WERI-Rb-1 (cell line): ENCODE measurements around the gene ANKRD23.

ENCODE experiments used
- DNase-seq: peaks from one replicate; pipeline ENCODE4 v3.0.0-alpha.2; 2020
- H3K27ac ChIP-seq: fragments of 250-450 bp; sonication (Bioruptor Pico); 2 replicates; pipeline ENCODE4 v1.5.1; 2020; ENCODE audit warnings: mild to moderate bottlenecking, moderate library complexity
- H3K27me3 ChIP-seq: fragments of 250-450 bp; sonication (Bioruptor Pico); 2 replicates; pipeline ENCODE4 v1.5.1; 2021; ENCODE audit warnings: mild to moderate bottlenecking, low read depth, moderate library complexity; ENCODE audit not compliant: insufficient read depth, severe bottlenecking
- H3K36me3 ChIP-seq: fragments of 250-450 bp; sonication (Bioruptor Pico); 2 replicates; pipeline ENCODE4 v1.5.1; 2020; ENCODE audit warnings: mild to moderate bottlenecking, moderate library complexity
- H3K4me3 ChIP-seq: 2 replicates; pipeline ENCODE4 v1.5.1; 2011; ENCODE audit warnings: low read depth, mild to moderate bottlenecking, control low read depth, low read length
- H3K9me3 ChIP-seq: fragments of 250-450 bp; sonication (Bioruptor Pico); 2 replicates; pipeline ENCODE4 v1.5.1; 2021; ENCODE audit warnings: mild to moderate bottlenecking, moderate library complexity; ENCODE audit not compliant: severe bottlenecking
- CTCF ChIP-seq: IDR thresholded peaks from 2 replicates; pipeline ENCODE4 v1.5.1; 2011; ENCODE audit warnings: low read depth, mild to moderate bottlenecking, control low read depth, inconsistent platforms, low read length

The ANKRD23 gene

GRCh38 chr2:96792772-96793749, 50.8 kb downstream of the ANKRD23 start:
- Histone ChIP-seq H3K36me3 (peaks cover 6% of the 10 kb centered on the region; the same call in 1 of the 2 replicates), H3K27me3 (no peaks in the 10 kb centered on the region), H3K27ac (no peak overlapping the region), H3K9me3 (no peaks in the 10 kb centered on the region), H3K4me3 (no peak overlapping the region)
- no peak for DNase-seq
- TF ChIP-seq CTCF, result 0 out of 2 replicates have a peak, but pooled peaks have one; percentile 21

- H3K36me3 ChIP-seq, result no peaks in the 10 kb centered on the region
- H3K9me3 ChIP-seq, result no peaks in the 10 kb centered on the region
- DNase-seq, result no peak
- TF ChIP-seq CTCF, result no peak
- H3K27me3 ChIP-seq, result no peaks in the 10 kb centered on the region
- no peak overlapping the region for H3K4me3 ChIP-seq
- peak overlapping the region; percentile 78 for H3K27ac ChIP-seq
Measured at GRCh38 chr2:96789245-96789617, 54.6 kb downstream of the ANKRD23 start.

GRCh38 chr2:96788442-96789244, 55.2 kb downstream of the ANKRD23 start:
- no peaks in the 10 kb centered on the region for H3K9me3 ChIP-seq
- H3K36me3 ChIP-seq, result no peaks in the 10 kb centered on the region
- no peak overlapping the region for H3K4me3 ChIP-seq
- H3K27ac ChIP-seq, result peak overlapping the region; percentile 78
- no peak for TF ChIP-seq CTCF
- DNase-seq, result peak; percentile 94
- H3K27me3 ChIP-seq, result no peaks in the 10 kb centered on the region
